AG08396 (cell line): ENCODE results near the gene MDGA2.
"Not testable (repeated sequence)": the region's sequence is repeated elsewhere in the genome, so short reads cannot be mapped to it uniquely, and the experiment has no call there.

Source experiments
- DNase-seq: peaks from one replicate; pipeline ENCODE4 v3.0.0; 2012; ENCODE audit warnings: low spot score, mixed read lengths

The MDGA2 gene

GRCh38 chr14:46915539-46915938 is 759.9 kb downstream of the MDGA2 start:
- not testable (repeated sequence) for DNase-seq

GRCh38 chr14:46902837-46903236 is 772.6 kb downstream of the MDGA2 start:
- DNase-seq = no peak

DNA sequence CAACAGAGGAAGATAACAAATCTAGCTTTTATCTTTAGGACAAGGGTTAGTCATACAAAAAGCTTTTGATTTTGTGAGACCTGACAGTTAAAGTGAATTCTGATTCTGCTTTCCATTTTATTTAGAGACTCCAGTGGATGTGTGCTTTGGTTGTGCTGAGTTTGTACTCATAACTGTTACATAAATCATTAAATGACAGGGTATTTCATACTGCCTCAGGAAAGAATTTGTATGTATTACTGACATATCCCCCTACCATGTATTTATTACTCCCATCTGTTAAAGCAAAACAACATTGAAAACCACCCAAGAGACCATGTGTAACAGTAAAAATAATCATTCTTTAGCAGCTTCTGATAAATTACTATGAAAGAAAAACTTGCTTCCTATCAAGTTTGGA is 780.9 kb downstream of the MDGA2 start:
- no peak for DNase-seq

GRCh38 chr14:46887144-46887543 is 788.3 kb downstream of the MDGA2 start:
- no peak for DNase-seq

DNA sequence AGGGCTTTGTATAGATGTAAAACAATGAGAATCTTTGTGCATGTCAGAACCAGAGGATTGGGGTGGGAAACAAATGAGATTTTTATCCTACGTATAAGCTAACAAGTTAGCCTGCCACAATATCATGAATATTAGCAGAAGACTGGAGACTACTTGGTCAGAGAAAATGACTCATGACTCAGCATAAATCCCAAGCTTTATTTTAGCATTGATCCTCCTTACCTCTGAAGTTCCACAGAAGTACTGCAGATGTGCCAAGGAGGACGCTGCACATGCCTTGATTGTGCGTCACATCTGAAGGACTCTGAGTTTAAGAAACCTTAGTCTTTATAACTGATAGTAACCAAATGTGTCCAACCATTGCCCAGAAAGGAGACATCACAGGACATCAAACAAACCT is 789.8 kb downstream of the MDGA2 start:
- no peak for DNase-seq

- no peak for DNase-seq
Observed at GRCh38 chr14:46861753-46862152, 813.7 kb downstream of the MDGA2 start.

DNA sequence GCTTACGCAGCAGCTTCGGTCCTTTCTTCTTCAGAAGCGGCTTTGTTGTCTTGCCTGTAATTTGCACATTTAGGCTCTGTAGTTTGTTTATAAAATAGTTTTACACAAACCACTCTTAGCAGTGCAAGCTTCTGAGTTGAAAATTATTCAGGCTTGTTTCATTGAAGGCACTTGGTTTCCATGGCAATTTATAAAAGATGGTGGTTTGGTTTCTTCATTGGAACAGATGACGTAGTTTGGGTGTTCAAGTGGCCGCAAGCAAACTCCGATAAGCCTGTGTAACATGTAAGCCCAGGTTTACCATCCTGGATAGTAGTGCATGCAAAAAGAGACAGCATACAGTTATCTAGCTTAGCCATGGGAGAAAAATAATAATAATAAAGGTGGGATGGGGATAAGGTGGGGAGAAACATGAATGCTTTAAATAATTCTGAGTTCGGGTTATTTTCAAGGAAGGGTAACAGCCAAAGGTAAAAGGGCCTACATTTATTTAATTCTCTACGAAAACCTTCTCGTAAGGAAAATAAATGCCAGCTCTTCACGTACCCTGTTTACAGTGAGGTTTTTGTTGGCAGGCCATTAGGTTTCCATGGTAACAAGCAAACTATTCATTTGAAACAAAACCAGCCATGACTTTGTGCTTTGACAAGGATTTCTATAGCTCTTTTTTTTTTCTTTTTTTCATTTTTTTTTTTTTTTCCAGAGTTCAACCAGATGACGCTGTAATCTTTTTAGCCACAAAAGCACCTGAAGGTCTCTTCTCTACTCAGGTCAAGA is 834.3 kb downstream of the MDGA2 start:
- DNase-seq = no peak

DNA sequence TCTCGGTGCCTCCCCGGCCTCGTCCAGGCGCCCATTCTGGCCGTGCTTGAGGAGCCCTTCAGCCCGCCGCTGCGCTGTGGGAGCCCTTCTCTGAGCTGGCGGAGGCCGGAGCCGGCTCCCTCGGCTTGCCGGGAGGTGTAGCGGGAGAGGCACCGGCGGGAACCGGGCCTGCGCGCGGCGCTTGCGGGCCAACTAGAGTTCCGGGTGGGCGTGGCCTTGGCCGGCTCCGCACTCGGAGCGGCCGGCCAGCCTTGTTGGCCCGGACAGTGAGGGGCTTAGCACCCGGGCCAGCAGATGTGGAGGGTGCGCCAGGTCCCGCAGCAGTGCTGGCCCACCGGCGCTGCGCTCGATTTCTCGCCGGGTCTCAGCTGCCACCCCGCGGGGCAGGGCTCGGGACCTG is 855.1 kb downstream of the MDGA2 start:
- DNase-seq = no peak

- no peak for DNase-seq
Observed at GRCh38 chr14:46819117-46819516, 856.3 kb downstream of the MDGA2 start.

DNA sequence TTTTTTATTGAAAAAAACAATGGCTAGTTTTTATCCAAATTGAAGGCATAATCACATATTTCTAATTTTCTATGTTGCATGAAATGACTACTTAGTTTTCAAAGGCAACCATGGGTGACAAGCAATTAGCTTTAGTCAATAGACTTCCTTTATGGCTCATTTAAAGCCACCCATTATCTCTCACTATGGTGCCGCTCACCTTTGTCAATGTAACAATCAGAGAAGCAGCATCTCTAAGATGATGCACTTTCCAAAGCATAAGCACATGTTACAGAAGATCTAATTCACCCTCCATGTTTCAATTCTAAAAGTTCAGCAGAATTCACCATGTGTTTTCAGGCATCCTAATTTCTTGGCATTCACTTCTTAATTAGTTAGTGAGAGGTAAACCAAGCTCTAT is 857.3 kb downstream of the MDGA2 start:
- no peak for DNase-seq

GRCh38 chr14:46793144-46793543 is 882.3 kb downstream of the MDGA2 start:
- DNase-seq = no peak
